Liver (tissue), 9 donors: ENCODE data around the gene FYTTD1. TPM values are rescaled to one million over a fixed set of nuclear protein-coding genes. Genes with fewer than 3 reads are reported as not detected.

Experiments used
- DNase-seq: peaks from one replicate; pipeline ENCODE4 v3.0.0-alpha.2; 2017; ENCODE audit warnings: low spot score
- H3K27ac ChIP-seq, 2 donors: one replicate each; pipeline ENCODE4 v1.7.0; 2013; ENCODE audit warnings: inconsistent platforms in 2 of 2, low read length in 2 of 2, control low read depth in 1 of 2, low read depth in 1 of 2, mild to moderate bottlenecking in 1 of 2
- H3K27me3 ChIP-seq, 4 donors: one replicate each; pipeline versions ENCODE4 v1.6.1 to v1.7.0; 2013; ENCODE audit warnings: low read length in 3 of 4, inconsistent platforms in 1 of 4, mild to moderate bottlenecking in 1 of 4, moderate library complexity in 1 of 4; ENCODE audit not compliant: control insufficient read depth in 4 of 4, insufficient read depth in 4 of 4
- H3K36me3 ChIP-seq, 4 donors: one replicate each; pipeline versions ENCODE4 v1.6.1 to v1.7.0; 2013; ENCODE audit warnings: low read length in 3 of 4, mild to moderate bottlenecking in 3 of 4, low read depth in 1 of 4, moderate library complexity in 1 of 4; ENCODE audit not compliant: control insufficient read depth in 4 of 4, insufficient read depth in 3 of 4
- H3K4me1 ChIP-seq, 4 donors: one replicate each; pipeline versions ENCODE4 v1.6.1 to v1.7.0; 2013; ENCODE audit warnings: low read length in 3 of 4, mild to moderate bottlenecking in 3 of 4, moderate library complexity in 1 of 4; ENCODE audit not compliant: control insufficient read depth in 4 of 4, insufficient read depth in 4 of 4
- H3K4me3 ChIP-seq, 3 donors: one replicate each; pipeline versions ENCODE4 v1.6.1 to v1.7.0; 2013; ENCODE audit warnings: low read length in 3 of 3, control low read depth in 1 of 3, low read depth in 1 of 3, mild to moderate bottlenecking in 1 of 3
- H3K9ac ChIP-seq, 2 donors: one replicate each; pipeline ENCODE4 v1.7.0; 2013; ENCODE audit warnings: low read length in 2 of 2, mild to moderate bottlenecking in 2 of 2, moderate library complexity in 2 of 2, control low read depth in 1 of 2, low read depth in 1 of 2
- H3K9me3 ChIP-seq, 4 donors: one replicate each; pipeline versions ENCODE4 v1.6.1 to v1.7.0; 2013; ENCODE audit warnings: low read length in 3 of 4; ENCODE audit not compliant: control insufficient read depth in 4 of 4
- ATF3 ChIP-seq: IDR thresholded peaks from 2 replicates; pipeline ENCODE4 v1.6.1; 2016; ENCODE audit warnings: antibody characterized with exemption
- CTCF ChIP-seq: fragments of 150-350 bp; IDR thresholded peaks from 2 replicates; pipeline ENCODE4 v1.5.1; 2017; ENCODE audit warnings: improper control_type of control experiment, low read depth, low read length; ENCODE audit not compliant: missing input control
- EGR1 ChIP-seq, 2 donors: IDR thresholded peaks; 2 replicates each; pipeline ENCODE4 v1.6.1; 2016 to 2018; ENCODE audit warnings: antibody characterized with exemption in 2 of 2, low read depth in 2 of 2
- FOXA1 ChIP-seq: IDR thresholded peaks from 2 replicates; pipeline ENCODE4 v1.6.1; 2016; ENCODE audit warnings: antibody characterized with exemption
- FOXA2 ChIP-seq: IDR thresholded peaks from 2 replicates; pipeline ENCODE4 v1.6.1; 2016; ENCODE audit warnings: antibody characterized with exemption
- GABPA ChIP-seq, 2 donors: IDR thresholded peaks in 1 of 2; conservative IDR thresholded peaks in 1 of 2; 2 replicates each; pipeline ENCODE4 v1.6.1; 2016; ENCODE audit warnings: antibody characterized with exemption in 2 of 2, mild to moderate bottlenecking in 1 of 2, moderate library complexity in 1 of 2
- HNF4A ChIP-seq, 2 donors: conservative IDR thresholded peaks; 2 replicates each; pipeline ENCODE4 v1.6.1; 2016; ENCODE audit warnings: antibody characterized with exemption in 2 of 2, mild to moderate bottlenecking in 2 of 2
- HNF4G ChIP-seq: IDR thresholded peaks from 2 replicates; pipeline ENCODE4 v1.6.1; 2016; ENCODE audit warnings: antibody characterized with exemption
- JUND ChIP-seq, 2 donors: IDR thresholded peaks; 2 replicates each; pipeline ENCODE4 v1.6.1; 2016; ENCODE audit warnings: antibody characterized with exemption in 2 of 2
- MAX ChIP-seq: IDR thresholded peaks from 2 replicates; pipeline ENCODE4 v1.6.1; 2016; ENCODE audit warnings: antibody characterized with exemption
- NR2F2 ChIP-seq: IDR thresholded peaks from 2 replicates; pipeline ENCODE4 v1.6.1; 2016; ENCODE audit warnings: antibody characterized with exemption
- RAD21 ChIP-seq, 2 donors: IDR thresholded peaks; 2 replicates each; pipeline ENCODE4 v1.6.1; 2016; ENCODE audit warnings: antibody characterized with exemption in 2 of 2, mild to moderate bottlenecking in 2 of 2
- REST ChIP-seq: IDR thresholded peaks from 2 replicates; pipeline ENCODE4 v1.6.1; 2016; ENCODE audit warnings: antibody characterized with exemption, mild to moderate bottlenecking
- RXRA ChIP-seq, 2 donors: IDR thresholded peaks; 2 replicates each; pipeline ENCODE4 v1.6.1; 2017 to 2018; ENCODE audit warnings: antibody characterized with exemption in 2 of 2, mild to moderate bottlenecking in 1 of 2
- SP1 ChIP-seq: IDR thresholded peaks from 2 replicates; pipeline ENCODE4 v1.6.1; 2018; ENCODE audit warnings: antibody characterized with exemption, mild to moderate bottlenecking
- TAF1 ChIP-seq: conservative IDR thresholded peaks from 2 replicates; pipeline ENCODE4 v1.6.1; 2016; ENCODE audit warnings: antibody characterized with exemption, mild to moderate bottlenecking
- YY1 ChIP-seq: IDR thresholded peaks from 2 replicates; pipeline ENCODE4 v1.6.1; 2016; ENCODE audit warnings: antibody characterized with exemption, mild to moderate bottlenecking
- ZBTB33 ChIP-seq: IDR thresholded peaks from 2 replicates; pipeline ENCODE4 v1.6.1; 2016; ENCODE audit warnings: antibody characterized with exemption
- WGBS: extraction: QIAGEN DNeasy Blood & Tissue Kit; methylation state at CpG from one replicate; pipeline ENCODE4 v1.1.7; 2013; 5-methylcytosine and 5-hydroxymethylcytosine counted together
- polyA plus RNA-seq, 2 donors: library from polyadenylated mRNA; stranded (reverse) in 1 of 2; unstranded in 1 of 2; fragments of 200-250 nt in 1 of 2; fragments of >200 nt in 1 of 2; fragmentation: Nextera tagmentation in 1 of 2; extraction: Ambion mirVana in 1 of 2; gene quantifications; one replicate each; pipeline versions ENCODE4 v1.2.1 to v1.2.3, GENCODE V29; 2013 to 2015
- total RNA-seq, 2 donors: library from RNA; depleted of rRNA; stranded (reverse); fragments of >200 nt; gene quantifications; one replicate each; pipeline ENCODE4 v1.2.3, GENCODE V29; 2014
- donor health status: healthy.
- donor health status: healthy.
- donor health status: healthy.
- donor health status: healthy.
- donor health status: healthy.

Gene FYTTD1
- total and polyA plus RNA-seq, 4 donors, result 11.5 to 22.7 (median 16.0) TPM

- Histone ChIP-seq H3K9me3 (no peaks in the 10 kb centered on the region), H3K4me3 (no peak overlapping the region), H3K4me1 (no peaks in the 10 kb centered on the region), H3K27ac (no peak overlapping the region), H3K27me3 (no peaks in the 10 kb centered on the region), H3K9ac (no peak overlapping the region), H3K36me3 (peaks cover 5 to 39% (median 36%) of the 10 kb centered on the region in 4 donors)
- 96% methylated on average over 8 of the region's 8 CpGs for WGBS
- DNase-seq, result no peak
- TF ChIP-seq ZBTB33 (no peak), SP1 (no peak), JUND (IDR thresholded peaks at IDR 0.05) (no peak), YY1 (no peak), HNF4A (conservative IDR thresholded peaks at IDR 0.05) (no peak), FOXA1 (no peak), REST (no peak), MAX (no peak), ATF3 (no peak), NR2F2 (no peak), TAF1 (no peak), CTCF (no peak), RXRA (IDR thresholded peaks at IDR 0.05) (no peak), GABPA (IDR thresholded peaks at IDR 0.05 in 1 of 2, conservative IDR thresholded peaks at IDR 0.05 in 1 of 2) (no peak), FOXA2 (no peak), EGR1 (IDR thresholded peaks at IDR 0.05; ENCODE audit: low read depth in 2 of 2) (no peak), RAD21 (IDR thresholded peaks at IDR 0.05) (no peak), HNF4G (no peak)
Measured at GRCh38 chr3:197830967-197831313, 81.3 kb downstream of the FYTTD1 start.
